Measurements from ENCODE around the gene SLC35D1.

SLC35D1 gene

GRCh38 chr1:67053785-67054772, at the start of gene SLC35D1:
TSS of gene SLC35D1 (minus strand) at chr1:67054148. CDS start at chr1:67054013, 135 bp downstream.
- peak within 1 kb of the TSS; percentile 68 to 88 (median 83) for H3K4me3 ChIP-seq
- H3K9me3 ChIP-seq (replicated peaks in 1 of 11), result no peaks in the 10 kb centered on the region
- peak within 1 kb of the TSS; percentile 88 to 96 (median 93) for H3K27ac ChIP-seq
- peaks cover 8 to 23% (median 18%) of the 10 kb centered on the region in 11 experiments; a peak in 21 of 22 replicates for H3K36me3 ChIP-seq
- peak in 8 of 11 experiments; percentile 32 to 82 (median 65); a peak in 10 of 22 replicates for TF ChIP-seq Cebpa-rat (IDR thresholded peaks at IDR 0.05)
- peaks cover 13 to 31% (median 24%) of the 10 kb centered on the region in 10 experiments for H3K4me1 ChIP-seq
- H3K4me2 ChIP-seq, result peak within 1 kb of the TSS; percentile 74 to 91 (median 85)
- H4K20me1 ChIP-seq, result no peaks in the 10 kb centered on the region; a peak in 3 of 22 replicates
- no peaks in the 10 kb centered on the region for H3K27me3 ChIP-seq
- H3K9ac ChIP-seq, result peak within 1 kb of the TSS; percentile 86 to 94 (median 92)

DNA sequence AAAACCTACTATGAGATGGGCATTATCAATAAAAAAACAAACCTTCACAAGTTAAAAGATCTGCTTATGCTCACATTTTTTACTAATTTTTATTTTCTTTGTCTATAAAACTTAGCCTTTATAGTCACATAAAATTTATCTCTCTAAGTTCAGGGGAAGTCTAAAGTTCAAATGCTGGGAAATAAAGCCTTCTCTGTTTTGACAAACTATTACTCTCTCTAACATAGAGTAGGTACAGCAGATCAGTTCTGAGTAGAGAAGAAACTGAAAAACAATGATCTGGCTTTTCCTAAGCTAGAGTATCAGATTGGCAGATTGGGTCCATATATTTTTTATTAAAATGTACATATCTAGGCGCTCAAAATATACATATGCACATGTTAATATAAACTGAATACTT, 49.6 kb upstream of the SLC35D1 start:
- H3K4me2 ChIP-seq, result no peak overlapping the region

DNA sequence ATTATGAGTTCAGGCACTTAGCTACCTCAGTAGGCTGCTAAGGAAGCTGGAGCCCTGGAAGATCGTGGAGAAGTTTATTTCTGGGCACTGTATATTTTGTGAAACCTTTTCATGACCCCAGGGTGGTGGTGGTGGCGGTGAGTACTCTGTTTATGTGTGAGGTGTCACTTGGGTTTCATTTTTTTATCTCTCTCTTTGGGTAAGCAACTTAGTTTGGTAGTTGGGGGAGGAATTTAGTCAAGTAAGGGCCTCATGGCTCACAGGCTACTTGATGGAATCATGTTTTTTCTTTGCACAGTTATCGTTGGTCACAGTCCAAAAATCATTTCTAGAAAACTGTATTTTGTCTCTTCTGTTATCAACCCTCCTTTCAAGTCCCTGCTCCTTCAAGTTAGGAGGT, 46.9 kb upstream of the SLC35D1 start:
- no peak overlapping the region for H3K4me2 ChIP-seq
- H3K4me1 ChIP-seq, result no peaks in the 10 kb centered on the region
- TF ChIP-seq Cebpa-rat (IDR thresholded peaks at IDR 0.05), result no peak
- no peaks in the 10 kb centered on the region for H3K36me3 ChIP-seq
- H3K9me3 ChIP-seq (replicated peaks in 1 of 11), result no peaks in the 10 kb centered on the region; a peak in 1 of 22 replicates
- H3K9ac ChIP-seq, result no peak overlapping the region
- H4K20me1 ChIP-seq, result no peaks in the 10 kb centered on the region
- no peaks in the 10 kb centered on the region for H3K27me3 ChIP-seq
- no peak overlapping the region for H3K27ac ChIP-seq
- H3K4me3 ChIP-seq, result no peak overlapping the region

More for the DNA sequence above, 49.6 kb upstream of the SLC35D1 start:
- no peak for TF ChIP-seq Cebpa-rat (IDR thresholded peaks at IDR 0.05)
- Histone ChIP-seq H3K4me3 (no peak overlapping the region), H3K4me1 (no peaks in the 10 kb centered on the region), H3K9me3 (replicated peaks in 1 of 11) (no peaks in the 10 kb centered on the region), H3K9ac (no peak overlapping the region), H3K27me3 (no peaks in the 10 kb centered on the region), H3K36me3 (no peaks in the 10 kb centered on the region), H4K20me1 (no peaks in the 10 kb centered on the region), H3K27ac (no peak overlapping the region)

DNA sequence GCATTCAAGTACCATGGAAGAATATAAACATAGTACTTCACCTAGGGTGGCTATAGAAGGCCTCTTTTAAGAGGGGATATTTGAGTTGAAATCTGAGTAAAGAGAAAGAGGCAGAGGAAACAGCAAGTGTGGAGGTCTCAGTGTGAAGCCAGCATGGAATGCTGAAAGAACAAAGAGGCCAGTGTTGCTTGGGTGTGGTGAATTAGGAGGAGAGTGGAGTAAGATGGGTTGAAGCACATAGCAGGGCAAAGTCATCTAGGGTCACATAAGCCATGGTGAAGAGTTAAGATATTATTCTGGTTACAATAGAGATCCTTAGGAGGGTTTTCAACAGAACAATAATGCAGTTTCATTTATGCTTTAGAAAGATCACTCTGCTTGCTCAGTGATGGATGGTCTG, 43.4 kb upstream of the SLC35D1 start:
- no peak overlapping the region for H3K27ac ChIP-seq
- H4K20me1 ChIP-seq, result no peaks in the 10 kb centered on the region
- H3K27me3 ChIP-seq, result no peaks in the 10 kb centered on the region
- no peaks in the 10 kb centered on the region; a peak in 1 of 22 replicates for H3K9me3 ChIP-seq (replicated peaks in 1 of 11)
- no peak overlapping the region for H3K4me3 ChIP-seq
- TF ChIP-seq Cebpa-rat (IDR thresholded peaks at IDR 0.05), result no peak
- no peak overlapping the region for H3K9ac ChIP-seq
- no peak overlapping the region for H3K4me2 ChIP-seq
- no peaks in the 10 kb centered on the region for H3K36me3 ChIP-seq
- no peaks in the 10 kb centered on the region for H3K4me1 ChIP-seq

DNA sequence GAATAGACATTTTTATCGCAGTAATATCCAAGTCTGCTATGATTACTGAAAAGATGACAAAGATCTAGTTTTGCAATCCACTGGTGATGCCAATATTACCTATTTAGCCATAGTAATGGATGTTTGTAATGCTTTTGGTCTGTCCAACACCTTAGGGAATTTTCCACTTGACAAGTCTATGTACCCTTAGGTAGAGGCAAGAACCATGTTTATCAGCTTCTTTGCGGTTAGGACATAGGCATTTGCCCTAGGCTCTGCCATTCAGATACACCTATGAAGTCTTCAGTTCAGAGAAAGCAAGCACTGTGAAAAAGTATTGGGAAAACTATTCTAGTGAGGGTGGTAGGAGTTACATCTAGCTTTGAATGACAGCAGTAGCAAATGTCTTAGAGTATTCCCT, 40.2 kb upstream of the SLC35D1 start:
- Histone ChIP-seq H3K27me3 (no peaks in the 10 kb centered on the region), H3K4me2 (no peak overlapping the region), H3K4me3 (no peak overlapping the region), H3K27ac (no peak overlapping the region), H4K20me1 (no peaks in the 10 kb centered on the region), H3K9ac (no peak overlapping the region), H3K4me1 (no peaks in the 10 kb centered on the region), H3K36me3 (no peaks in the 10 kb centered on the region), H3K9me3 (replicated peaks in 1 of 11) (peaks cover 0 to 12% (median 7%) of the 10 kb centered on the region in 11 experiments; a peak in 7 of 22 replicates)
- no peak for TF ChIP-seq Cebpa-rat (IDR thresholded peaks at IDR 0.05)

DNA sequence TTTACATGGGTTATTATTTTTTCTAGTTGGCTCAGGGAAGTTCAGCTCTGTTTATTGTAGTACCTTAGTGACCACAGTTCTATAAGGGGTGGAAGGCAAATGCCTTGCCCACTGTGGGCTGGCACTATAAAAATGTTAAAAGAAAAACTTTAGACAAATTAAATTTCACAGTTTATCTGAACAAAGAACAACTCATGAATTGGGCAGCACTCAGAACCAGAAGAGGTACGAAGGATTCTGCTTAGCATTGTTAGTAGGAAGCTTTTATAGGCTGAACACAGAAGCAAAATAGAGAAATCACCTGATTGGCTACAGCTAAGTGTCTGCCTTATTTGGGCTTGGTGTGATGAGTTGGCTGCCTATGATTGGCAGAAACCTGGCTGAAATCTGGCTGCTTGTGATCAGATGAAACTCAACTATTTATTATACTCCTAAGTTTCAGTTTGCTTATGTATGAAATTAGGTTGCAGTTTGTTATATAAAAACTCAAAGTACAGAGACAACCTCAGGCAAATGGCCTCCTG, 35.8 kb upstream of the SLC35D1 start:
- Histone ChIP-seq H3K9ac (no peak overlapping the region), H3K4me2 (no peak overlapping the region), H4K20me1 (no peaks in the 10 kb centered on the region), H3K4me1 (no peaks in the 10 kb centered on the region), H3K9me3 (replicated peaks in 1 of 11) (peaks cover 0 to 18% (median 7%) of the 10 kb centered on the region in 11 experiments; a peak in 7 of 22 replicates), H3K27me3 (no peaks in the 10 kb centered on the region; a peak in 1 of 22 replicates), H3K4me3 (no peak overlapping the region), H3K27ac (no peak overlapping the region), H3K36me3 (no peaks in the 10 kb centered on the region)
- no peak for TF ChIP-seq Cebpa-rat (IDR thresholded peaks at IDR 0.05)

DNA sequence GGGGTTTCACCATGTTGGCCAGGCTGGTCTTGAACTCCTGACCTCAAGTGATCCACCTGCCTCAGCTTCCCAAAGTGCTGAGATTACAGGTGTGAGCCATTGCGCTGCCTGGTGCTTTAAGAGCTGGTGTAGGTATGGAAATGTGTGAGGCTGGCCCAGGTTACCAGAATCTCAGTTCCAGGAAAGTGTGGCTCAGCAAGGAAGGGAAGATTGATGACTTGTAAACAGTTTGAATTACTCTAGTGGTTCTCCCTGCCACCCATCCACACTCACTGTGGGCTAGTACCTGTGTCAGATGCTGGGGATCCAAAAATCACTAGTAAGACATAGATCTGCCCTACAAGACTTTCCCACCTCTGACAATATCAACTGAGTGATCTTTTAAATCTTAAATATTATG, 34.5 kb upstream of the SLC35D1 start:
- H3K9me3 ChIP-seq (replicated peaks in 1 of 11), result peaks cover 0 to 18% (median 7%) of the 10 kb centered on the region in 11 experiments; a peak in 7 of 22 replicates
- no peak overlapping the region for H3K9ac ChIP-seq
- no peak overlapping the region for H3K4me2 ChIP-seq
- no peak for TF ChIP-seq Cebpa-rat (IDR thresholded peaks at IDR 0.05)
- no peaks in the 10 kb centered on the region for H3K4me1 ChIP-seq
- H3K36me3 ChIP-seq, result no peaks in the 10 kb centered on the region
- H3K27ac ChIP-seq, result no peak overlapping the region
- no peaks in the 10 kb centered on the region for H4K20me1 ChIP-seq
- H3K27me3 ChIP-seq, result no peaks in the 10 kb centered on the region; a peak in 1 of 22 replicates
- no peak overlapping the region for H3K4me3 ChIP-seq

DNA sequence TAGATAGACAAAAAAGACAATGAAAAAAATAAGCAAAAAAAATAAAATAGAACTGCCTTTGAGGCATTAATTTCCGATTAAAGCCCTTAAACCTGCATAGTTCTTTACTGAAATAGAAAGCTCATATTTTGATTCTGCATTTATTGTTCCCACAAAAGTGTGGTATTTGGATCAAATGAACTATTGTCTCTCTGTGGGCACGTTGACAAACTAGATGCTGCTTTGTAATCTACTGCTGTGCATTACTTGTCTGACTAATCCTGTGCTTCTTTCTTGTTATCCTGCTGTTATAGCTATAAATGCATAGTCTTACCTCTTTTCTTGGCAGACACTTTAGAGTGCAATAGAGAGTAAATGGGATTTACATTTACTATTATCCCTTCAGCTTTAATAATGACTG, 31.4 kb upstream of the SLC35D1 start:
- H3K27ac ChIP-seq, result no peak overlapping the region
- no peak overlapping the region for H3K4me3 ChIP-seq
- H3K27me3 ChIP-seq, result no peaks in the 10 kb centered on the region; a peak in 1 of 22 replicates
- H3K9ac ChIP-seq, result no peak overlapping the region
- H3K4me2 ChIP-seq, result no peak overlapping the region
- H3K4me1 ChIP-seq, result no peaks in the 10 kb centered on the region
- H3K9me3 ChIP-seq (replicated peaks in 1 of 11), result peaks cover 0 to 18% (median 6%) of the 10 kb centered on the region in 11 experiments; a peak in 7 of 22 replicates
- no peaks in the 10 kb centered on the region for H4K20me1 ChIP-seq
- TF ChIP-seq Cebpa-rat (IDR thresholded peaks at IDR 0.05), result no peak
- H3K36me3 ChIP-seq, result no peaks in the 10 kb centered on the region

DNA sequence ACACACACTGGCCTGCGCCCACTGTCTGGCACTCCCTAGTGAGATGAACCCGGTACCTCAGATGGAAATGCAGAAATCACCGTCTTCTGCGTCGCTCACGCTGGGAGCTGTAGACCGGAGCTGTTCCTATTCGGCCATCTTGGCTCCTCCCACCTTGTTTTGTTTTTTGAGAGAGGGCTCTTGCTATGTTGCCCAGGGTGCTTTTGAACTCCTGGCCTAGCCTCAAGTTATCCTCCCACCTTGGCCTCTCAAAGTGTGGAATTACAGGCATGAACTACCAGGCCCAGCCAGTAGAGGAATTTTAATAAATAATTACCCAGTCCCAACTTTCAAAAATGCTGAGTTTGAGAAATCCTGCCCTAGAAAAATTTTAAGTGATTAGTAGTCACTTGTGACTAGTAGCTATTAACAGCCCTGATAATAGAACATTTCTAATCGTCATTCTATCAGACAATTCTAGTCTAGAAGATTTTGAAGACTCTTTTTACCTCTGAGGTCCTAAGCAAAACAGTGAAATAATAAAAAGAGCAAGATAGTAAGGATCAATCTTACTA, 30.9 kb upstream of the SLC35D1 start:
- no peak overlapping the region for H3K27ac ChIP-seq
- H3K27me3 ChIP-seq, result no peaks in the 10 kb centered on the region; a peak in 1 of 22 replicates
- TF ChIP-seq Cebpa-rat (IDR thresholded peaks at IDR 0.05), result no peak
- no peak overlapping the region for H3K9ac ChIP-seq
- H3K9me3 ChIP-seq (replicated peaks in 1 of 11), result peaks cover 0 to 13% (median 4%) of the 10 kb centered on the region in 11 experiments; a peak in 7 of 22 replicates
- H4K20me1 ChIP-seq, result no peaks in the 10 kb centered on the region
- H3K4me3 ChIP-seq, result no peak overlapping the region
- no peak overlapping the region for H3K4me2 ChIP-seq
- H3K36me3 ChIP-seq, result no peaks in the 10 kb centered on the region
- H3K4me1 ChIP-seq, result no peaks in the 10 kb centered on the region
